Measurements from ENCODE around the gene AGPAT1. TPM values are rescaled to one million over a fixed set of nuclear protein-coding genes. Genes with fewer than 3 reads are reported as not detected.
"Not testable (repeated sequence)": the region's sequence is repeated elsewhere in the genome, so short reads cannot be mapped to it uniquely, and the experiment has no call there.

The AGPAT1 gene
- total and polyA plus RNA-seq, 2 donors, result 25.2 to 32.6 TPM

DNA sequence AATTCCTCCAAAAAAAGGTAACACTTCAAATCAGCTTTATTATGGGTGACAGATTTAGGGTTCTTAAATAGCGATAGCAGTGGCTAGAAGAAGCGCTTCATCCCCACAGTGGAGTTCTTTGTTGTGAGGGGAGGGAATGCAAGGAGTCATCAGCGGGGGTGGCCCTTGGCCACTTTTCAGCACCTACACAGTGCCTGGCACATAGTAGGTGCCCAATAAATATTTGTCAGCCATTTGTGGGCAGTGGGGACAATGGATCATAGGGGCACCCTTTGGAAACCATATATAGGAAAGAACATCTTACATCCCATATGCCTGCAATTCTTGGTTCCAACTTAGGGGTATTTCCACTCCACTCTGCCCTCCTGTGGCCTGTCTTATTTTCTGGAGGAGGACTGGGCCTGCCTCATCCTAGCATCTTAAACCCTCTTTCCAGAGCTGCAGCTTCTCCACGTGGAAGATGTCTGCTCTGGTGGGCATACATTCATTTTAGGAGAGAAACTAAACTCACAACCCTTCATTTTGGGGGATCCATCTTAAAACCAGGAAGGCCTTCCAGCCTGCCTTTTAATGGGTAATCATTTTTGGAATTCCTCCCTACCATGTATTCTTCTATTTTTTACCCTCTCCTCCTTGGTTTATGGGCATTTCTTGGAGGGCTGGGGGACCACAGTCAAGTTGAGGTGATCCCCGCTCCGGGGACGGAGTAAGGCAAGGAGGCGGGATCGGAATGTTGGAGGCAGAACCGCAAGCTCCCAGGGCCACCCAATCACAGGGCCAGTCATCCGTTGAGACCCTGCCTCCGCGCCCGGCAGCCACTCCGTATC, 19.2 kb upstream of the AGPAT1 start:
- Histone ChIP-seq H3K36me3 (ENCODE audit: control insufficient read depth in 2 of 2, insufficient read depth in 2 of 2, low read length in 1 of 2) (peaks cover 6 to 7% of the 10 kb centered on the region in 2 donors), H3K4me1 (ENCODE audit: control insufficient read depth in 2 of 2, insufficient read depth in 2 of 2, low read length in 2 of 2) (peaks cover 28 to 64% of the 10 kb centered on the region in 2 donors), H3K27ac (ENCODE audit: low read depth in 1 of 2, low read length in 1 of 2) (peak overlapping the region; percentile 86 to 94), H3K9me3 (ENCODE audit: control insufficient read depth in 2 of 2, insufficient read depth in 1 of 2, low read length in 1 of 2) (peaks cover 0 to 5% of the 10 kb centered on the region in 2 donors), H3K4me3 (ENCODE audit: low read length in 2 of 2) (peak overlapping the region; percentile 85 to 92), H3K27me3 (ENCODE audit: control insufficient read depth in 2 of 2, insufficient read depth in 1 of 2, low read length in 1 of 2) (no peaks in the 10 kb centered on the region)
- WGBS, result 18% methylated on average over 15 of the region's 15 CpGs
- peak in 1 of 9 donors; percentile 76 for DNase-seq (ENCODE audit: low read depth in 6 of 9, low spot score in 9 of 9)

GRCh38 chr6:32194388-32194787, 18.5 kb upstream of the AGPAT1 start:
- Histone ChIP-seq H3K4me3 (ENCODE audit: low read length in 2 of 2) (no peak overlapping the region), H3K4me1 (ENCODE audit: control insufficient read depth in 2 of 2, insufficient read depth in 2 of 2, low read length in 2 of 2) (peaks cover 28 to 64% of the 10 kb centered on the region in 2 donors), H3K36me3 (ENCODE audit: control insufficient read depth in 2 of 2, insufficient read depth in 2 of 2, low read length in 1 of 2) (peaks cover 6 to 7% of the 10 kb centered on the region in 2 donors), H3K27ac (ENCODE audit: low read depth in 1 of 2, low read length in 1 of 2) (peak overlapping the region in 1 of 2 donors; percentile 94), H3K27me3 (ENCODE audit: control insufficient read depth in 2 of 2, insufficient read depth in 1 of 2, low read length in 1 of 2) (no peaks in the 10 kb centered on the region), H3K9me3 (ENCODE audit: control insufficient read depth in 2 of 2, insufficient read depth in 1 of 2, low read length in 1 of 2) (peaks cover 0 to 8% of the 10 kb centered on the region in 2 donors)
- no peak for DNase-seq (ENCODE audit: low read depth in 6 of 9, low spot score in 9 of 9)
- WGBS, result 99% methylated on average over 4 of the region's 4 CpGs

- Histone ChIP-seq H3K27ac (ENCODE audit: low read depth in 1 of 2, low read length in 1 of 2) (peak overlapping the region; percentile 93 to 94), H3K36me3 (ENCODE audit: control insufficient read depth in 2 of 2, insufficient read depth in 2 of 2, low read length in 1 of 2) (peaks cover 13 to 17% of the 10 kb centered on the region in 2 donors), H3K4me1 (ENCODE audit: control insufficient read depth in 2 of 2, insufficient read depth in 2 of 2, low read length in 2 of 2) (peaks cover 38 to 77% of the 10 kb centered on the region in 2 donors), H3K4me3 (ENCODE audit: low read length in 2 of 2) (peak overlapping the region; percentile 92 to 97), H3K9me3 (ENCODE audit: control insufficient read depth in 2 of 2, insufficient read depth in 1 of 2, low read length in 1 of 2) (peaks cover 0 to 13% of the 10 kb centered on the region in 2 donors)
- H3K27me3 ChIP-seq (ENCODE audit: control insufficient read depth in 2 of 2, insufficient read depth in 1 of 2, low read length in 1 of 2); DNase-seq (ENCODE audit: low read depth in 6 of 9, low spot score in 9 of 9): not testable (repeated sequence)
- WGBS, result 68% methylated on average over 13 of the region's 13 CpGs
Measured at GRCh38 chr6:32193096-32193495, 17.2 kb upstream of the AGPAT1 start.

DNA sequence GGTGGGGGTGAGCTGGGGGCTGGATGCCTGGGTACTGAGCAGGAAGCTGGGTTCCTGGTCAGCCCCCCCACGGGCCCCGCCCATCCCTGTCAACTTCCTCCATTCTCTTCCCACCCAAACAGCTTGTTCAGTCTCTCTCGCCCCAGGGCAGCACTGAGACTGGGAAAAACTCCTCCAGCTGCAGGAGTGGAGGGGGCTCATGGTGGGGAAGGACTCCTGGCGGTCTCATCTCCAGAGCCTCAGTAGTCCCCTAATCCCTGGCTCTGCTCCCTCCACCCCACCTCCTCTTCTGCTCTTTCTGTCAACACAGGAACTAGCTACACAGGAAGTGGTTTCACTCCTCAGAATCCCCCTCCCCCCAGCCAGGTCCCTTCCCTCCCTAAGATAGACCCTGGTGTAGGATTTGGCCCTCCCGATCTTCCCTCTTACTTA, 16.7 kb upstream of the AGPAT1 start, which contains the start of gene GPSM3:
GPSM3 (minus strand) TSS at position 36 of the 432 bp plus-strand sequence. CDS start 130 bp downstream, outside the sequence.
- peaks cover 42 to 82% of the 10 kb centered on the region in 2 donors for H3K4me1 ChIP-seq (ENCODE audit: control insufficient read depth in 2 of 2, insufficient read depth in 2 of 2, low read length in 2 of 2)
- peak; percentile 57 to 92 (median 80) for DNase-seq (ENCODE audit: low read depth in 6 of 9, low spot score in 9 of 9)
- H3K36me3 ChIP-seq (ENCODE audit: control insufficient read depth in 2 of 2, insufficient read depth in 2 of 2, low read length in 1 of 2), result peaks cover 18 to 22% of the 10 kb centered on the region in 2 donors
- WGBS, result 6% methylated on average over 5 of the region's 5 CpGs
- peak within 1 kb of the TSS; percentile 92 to 97 for H3K4me3 ChIP-seq (ENCODE audit: low read length in 2 of 2)
- H3K27ac ChIP-seq (ENCODE audit: low read depth in 1 of 2, low read length in 1 of 2), result peak within 1 kb of the TSS; percentile 93 to 94
- no peaks in the 10 kb centered on the region for H3K27me3 ChIP-seq (ENCODE audit: control insufficient read depth in 2 of 2, insufficient read depth in 1 of 2, low read length in 1 of 2)
- H3K9me3 ChIP-seq (ENCODE audit: control insufficient read depth in 2 of 2, insufficient read depth in 1 of 2, low read length in 1 of 2), result peaks cover 0 to 13% of the 10 kb centered on the region in 2 donors

- Histone ChIP-seq H3K4me3 (ENCODE audit: low read length in 2 of 2) (peak overlapping the region; percentile 92 to 97), H3K27ac (ENCODE audit: low read depth in 1 of 2, low read length in 1 of 2) (peak overlapping the region; percentile 93 to 94), H3K9me3 (ENCODE audit: control insufficient read depth in 2 of 2, insufficient read depth in 1 of 2, low read length in 1 of 2) (peaks cover 0 to 13% of the 10 kb centered on the region in 2 donors), H3K36me3 (ENCODE audit: control insufficient read depth in 2 of 2, insufficient read depth in 2 of 2, low read length in 1 of 2) (peaks cover 25 to 29% of the 10 kb centered on the region in 2 donors), H3K27me3 (ENCODE audit: control insufficient read depth in 2 of 2, insufficient read depth in 1 of 2, low read length in 1 of 2) (no peaks in the 10 kb centered on the region), H3K4me1 (ENCODE audit: control insufficient read depth in 2 of 2, insufficient read depth in 2 of 2, low read length in 2 of 2) (peaks cover 47 to 85% of the 10 kb centered on the region in 2 donors)
- WGBS, result 49% methylated on average over 15 of the region's 15 CpGs
- no peak for DNase-seq (ENCODE audit: low read depth in 6 of 9, low spot score in 9 of 9)
Measured at GRCh38 chr6:32191696-32192607, 16.1 kb upstream of the AGPAT1 start.

- Histone ChIP-seq H3K4me1 (ENCODE audit: control insufficient read depth in 2 of 2, insufficient read depth in 2 of 2, low read length in 2 of 2) (peaks cover 44 to 83% of the 10 kb centered on the region in 2 donors), H3K27me3 (ENCODE audit: control insufficient read depth in 2 of 2, insufficient read depth in 1 of 2, low read length in 1 of 2) (no peaks in the 10 kb centered on the region), H3K9me3 (ENCODE audit: control insufficient read depth in 2 of 2, insufficient read depth in 1 of 2, low read length in 1 of 2) (peaks cover 0 to 8% of the 10 kb centered on the region in 2 donors), H3K4me3 (ENCODE audit: low read length in 2 of 2) (peak overlapping the region; percentile 92 to 97), H3K36me3 (ENCODE audit: control insufficient read depth in 2 of 2, insufficient read depth in 2 of 2, low read length in 1 of 2) (peaks cover 33 to 37% of the 10 kb centered on the region in 2 donors), H3K27ac (ENCODE audit: low read depth in 1 of 2, low read length in 1 of 2) (peak overlapping the region; percentile 93 to 94)
- 87% methylated on average over 8 of the region's 8 CpGs for WGBS
- DNase-seq (ENCODE audit: low read depth in 6 of 9, low spot score in 9 of 9), result peak in 1 of 9 donors; percentile 31
Measured at GRCh38 chr6:32190911-32191677, 15.2 kb upstream of the AGPAT1 start.

DNA sequence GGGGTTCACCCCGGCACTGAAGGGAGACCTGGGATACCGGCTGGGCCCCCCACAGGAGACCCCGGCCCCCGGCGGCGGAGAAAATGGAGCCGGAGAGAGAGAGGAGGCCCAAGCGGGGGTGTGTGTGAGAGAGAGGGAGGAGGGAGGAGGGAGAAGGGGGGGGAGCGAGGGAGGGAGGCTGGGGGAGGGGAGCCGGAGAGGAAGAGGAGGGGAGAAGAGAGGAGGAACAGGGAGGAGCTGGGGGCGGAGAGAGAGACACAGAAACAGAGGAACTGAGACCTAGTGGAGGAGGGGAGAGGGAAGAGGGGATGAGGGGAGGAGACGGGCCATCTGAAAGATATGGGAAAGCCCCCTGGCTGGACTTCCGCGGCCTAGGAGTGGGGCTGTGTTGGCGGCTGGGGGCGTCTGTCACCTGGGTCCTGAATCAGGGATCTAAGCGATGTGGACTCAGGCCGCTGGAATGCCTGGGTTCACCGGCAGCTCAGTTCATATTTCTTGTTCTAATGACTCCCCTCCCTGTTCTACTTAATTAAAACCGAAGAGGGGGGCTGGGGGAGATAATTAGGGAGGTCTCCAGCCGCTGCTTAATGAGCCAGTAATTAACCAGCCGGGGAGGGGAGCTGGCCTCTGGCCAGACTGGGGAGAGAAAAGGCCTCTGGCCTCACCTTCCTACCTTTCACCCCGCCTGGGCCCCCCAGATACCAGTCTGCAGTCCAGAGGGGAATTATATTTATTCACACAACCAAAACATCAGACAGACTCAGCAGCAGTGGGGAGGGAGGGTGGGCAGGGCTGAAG, 14.4 kb upstream of the AGPAT1 start, which contains the start of gene PBX2:
PBX2 (minus strand) TSS at position 149 of the 798 bp plus-strand sequence. CDS start 287 bp downstream, outside the sequence.
- H3K36me3 ChIP-seq (ENCODE audit: control insufficient read depth in 2 of 2, insufficient read depth in 2 of 2, low read length in 1 of 2), result peaks cover 33 to 44% of the 10 kb centered on the region in 2 donors
- H3K27me3 ChIP-seq (ENCODE audit: control insufficient read depth in 2 of 2, insufficient read depth in 1 of 2, low read length in 1 of 2), result no peaks in the 10 kb centered on the region
- peak; percentile 78 to 97 (median 89) for DNase-seq (ENCODE audit: low read depth in 6 of 9, low spot score in 9 of 9)
- peak within 1 kb of the TSS; percentile 92 to 97 for H3K4me3 ChIP-seq (ENCODE audit: low read length in 2 of 2)
- H3K9me3 ChIP-seq (ENCODE audit: control insufficient read depth in 2 of 2, insufficient read depth in 1 of 2, low read length in 1 of 2), result peaks cover 0 to 8% of the 10 kb centered on the region in 2 donors
- 5% methylated on average over 23 of the region's 23 CpGs for WGBS
- H3K4me1 ChIP-seq (ENCODE audit: control insufficient read depth in 2 of 2, insufficient read depth in 2 of 2, low read length in 2 of 2), result peaks cover 44 to 83% of the 10 kb centered on the region in 2 donors
- H3K27ac ChIP-seq (ENCODE audit: low read depth in 1 of 2, low read length in 1 of 2), result peak within 1 kb of the TSS; percentile 93 to 94
